ENCODE measurements around the gene SVIL. TPM values are rescaled to one million over a fixed set of nuclear protein-coding genes. Genes with fewer than 3 reads are reported as not detected.
A peak's percentile ranks its signal among the peaks of the same experiment; 100 is the strongest.
"Not testable (repeated sequence)": the region's sequence is repeated elsewhere in the genome, so short reads cannot be mapped to it uniquely, and the experiment has no call there.

The SVIL gene
- total RNA-seq, 4 donors from 2014 or later: 585 to 1,262 (median 942) TPM

DNA sequence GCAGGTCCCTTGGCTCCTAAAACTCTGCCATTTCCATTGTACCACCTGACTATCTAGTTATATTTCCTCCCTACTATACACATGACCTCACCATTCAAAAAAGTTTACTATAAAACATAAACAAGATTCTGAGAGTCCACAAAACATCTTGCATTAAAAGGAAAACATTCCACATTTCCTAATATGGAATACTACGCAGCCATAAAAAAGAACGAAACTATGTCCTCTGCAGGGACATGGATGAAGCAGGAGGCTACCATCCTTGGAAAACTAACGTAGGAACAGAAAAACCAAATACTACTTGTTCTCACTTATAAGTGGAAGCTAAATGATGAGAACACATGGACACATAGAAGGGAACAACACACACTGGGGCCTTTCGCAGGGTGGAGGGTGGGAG lies 48.3 kb downstream of the SVIL start:
- Histone ChIP-seq H3K27ac (peak overlapping the region; percentile 66 to 81 (median 74)), H3K4me1 (peaks cover 18 to 99% (median 32%) of the 10 kb centered on the region in 3 donors)

DNA sequence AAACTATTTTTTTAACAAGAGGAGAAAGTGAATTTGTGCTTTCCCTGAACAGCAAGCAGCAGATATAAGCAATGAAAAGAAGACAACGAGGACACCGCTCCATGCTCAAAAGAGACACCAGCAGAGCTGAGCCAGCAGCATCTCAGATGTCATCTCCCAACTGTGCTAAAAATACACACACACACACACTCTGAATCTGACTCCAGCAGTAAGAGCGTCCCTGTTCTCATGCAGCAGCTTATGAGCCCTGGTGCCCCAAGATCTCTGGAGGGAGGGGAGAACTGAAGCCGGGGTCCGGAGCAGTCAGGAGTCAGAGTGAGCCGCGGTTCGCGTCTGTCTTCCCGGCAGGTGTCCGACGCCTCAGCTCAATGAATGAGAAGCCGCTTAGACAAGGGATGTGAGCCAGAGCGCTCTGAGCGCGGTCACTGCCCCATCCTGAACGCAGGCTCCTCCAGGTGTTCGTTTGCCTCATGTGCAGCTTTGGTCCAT lies 49.2 kb downstream of the SVIL start:
- ATAC-seq: no peak
- Histone ChIP-seq H3K4me3 (no peak overlapping the region), H3K4me1 (peaks cover 15 to 99% (median 31%) of the 10 kb centered on the region in 3 donors), H3K27ac (peak overlapping the region; percentile 31 to 81 (median 74)), H3K36me3 (no peaks in the 10 kb centered on the region), H3K27me3 (no peaks in the 10 kb centered on the region), H3K9me3 (no peaks in the 10 kb centered on the region)
- TF ChIP-seq, protein P1, sequence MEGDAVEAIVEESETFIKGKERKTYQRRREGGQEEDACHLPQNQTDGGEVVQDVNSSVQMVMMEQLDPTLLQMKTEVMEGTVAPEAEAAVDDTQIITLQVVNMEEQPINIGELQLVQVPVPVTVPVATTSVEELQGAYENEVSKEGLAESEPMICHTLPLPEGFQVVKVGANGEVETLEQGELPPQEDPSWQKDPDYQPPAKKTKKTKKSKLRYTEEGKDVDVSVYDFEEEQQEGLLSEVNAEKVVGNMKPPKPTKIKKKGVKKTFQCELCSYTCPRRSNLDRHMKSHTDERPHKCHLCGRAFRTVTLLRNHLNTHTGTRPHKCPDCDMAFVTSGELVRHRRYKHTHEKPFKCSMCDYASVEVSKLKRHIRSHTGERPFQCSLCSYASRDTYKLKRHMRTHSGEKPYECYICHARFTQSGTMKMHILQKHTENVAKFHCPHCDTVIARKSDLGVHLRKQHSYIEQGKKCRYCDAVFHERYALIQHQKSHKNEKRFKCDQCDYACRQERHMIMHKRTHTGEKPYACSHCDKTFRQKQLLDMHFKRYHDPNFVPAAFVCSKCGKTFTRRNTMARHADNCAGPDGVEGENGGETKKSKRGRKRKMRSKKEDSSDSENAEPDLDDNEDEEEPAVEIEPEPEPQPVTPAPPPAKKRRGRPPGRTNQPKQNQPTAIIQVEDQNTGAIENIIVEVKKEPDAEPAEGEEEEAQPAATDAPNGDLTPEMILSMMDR (IDR thresholded peaks at IDR 0.05): peak in 1 of 4 experiments; percentile 24
- no peak for TF ChIP-seq POLR2A (IDR thresholded peaks at IDR 0.05)
- WGBS, 2 donors (ENCODE audit: low coverage in 1 of 2): 40 to 55% methylated on average over 2 to 8 of the region's 18 CpGs

More for the DNA sequence above, 48.3 kb downstream of the SVIL start:
- 60 to 87% methylated on average over 3 to 4 of the region's 4 CpGs for WGBS, 2 donors (ENCODE audit: low coverage in 1 of 2)
- no peak for TF ChIP-seq POLR2A (IDR thresholded peaks at IDR 0.05)
- no peak for ATAC-seq
- H3K36me3 ChIP-seq: no peaks in the 10 kb centered on the region
- no peaks in the 10 kb centered on the region for H3K27me3 ChIP-seq
- no peak overlapping the region for H3K4me3 ChIP-seq
- no peaks in the 10 kb centered on the region for H3K9me3 ChIP-seq

DNA sequence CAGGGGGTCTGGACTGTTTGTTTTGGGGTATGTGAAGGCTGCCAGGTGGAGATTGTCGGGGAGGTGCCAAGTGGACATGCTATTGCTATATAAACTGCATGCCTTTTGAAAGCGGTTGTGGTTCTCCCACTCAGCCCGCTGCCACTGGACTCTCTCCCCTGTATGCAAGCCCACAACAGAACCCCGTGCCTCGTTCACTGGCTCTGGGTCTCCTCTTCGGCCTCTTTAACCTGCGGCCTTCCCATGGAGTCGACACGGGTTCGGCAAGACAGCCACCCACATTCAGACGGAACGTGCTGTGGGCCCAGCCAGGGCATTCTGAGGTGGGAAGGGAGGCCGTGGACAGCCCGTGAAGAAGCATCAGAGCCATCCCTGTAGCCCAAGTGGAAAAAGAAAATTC lies 50.3 kb downstream of the SVIL start:
- Histone ChIP-seq H3K27ac (peak overlapping the region in 3 of 4 donors; percentile 70 to 81 (median 77)), H3K4me3 (no peak overlapping the region), H3K36me3 (peaks cover 0 to 4% of the 10 kb centered on the region in 2 donors), H3K27me3 (no peaks in the 10 kb centered on the region), H3K9me3 (no peaks in the 10 kb centered on the region), H3K4me1 (peaks cover 11 to 99% (median 25%) of the 10 kb centered on the region in 3 donors)
- no peak for ATAC-seq
- TF ChIP-seq, protein P1 (IDR thresholded peaks at IDR 0.05): no peak
- TF ChIP-seq POLR2AphosphoS5 (IDR thresholded peaks at IDR 0.05) (no peak), POLR2A (IDR thresholded peaks at IDR 0.05) (no peak), EP300 (IDR thresholded peaks at IDR 0.05) (no peak)
- WGBS, 2 donors (ENCODE audit: low coverage in 1 of 2): 73% methylated on average over 3 of the region's 14 CpGs; no CpG with 5 or more reads in 1 of the 2 donors

DNA sequence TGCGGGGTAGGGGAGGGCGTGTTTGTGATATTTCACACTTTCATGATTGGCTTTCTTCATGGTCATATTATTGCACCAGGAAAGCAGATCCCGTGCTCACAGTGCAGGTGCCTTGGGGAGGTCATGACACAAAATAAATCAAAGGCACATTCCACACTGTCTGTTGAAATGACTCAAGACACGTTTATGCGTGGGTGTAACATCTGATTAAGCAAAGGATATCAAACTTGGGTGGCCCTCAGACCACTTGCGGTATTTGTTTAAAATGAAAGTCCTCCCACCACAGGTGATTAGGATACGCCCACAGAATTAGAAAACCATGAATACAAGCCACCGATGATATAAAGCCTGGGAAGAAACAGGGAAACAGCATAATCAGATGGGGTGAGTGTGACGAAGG lies 51.1 kb downstream of the SVIL start:
- ATAC-seq: no peak
- no peak for TF ChIP-seq EP300 (IDR thresholded peaks at IDR 0.05)
- TF ChIP-seq, protein P1 (IDR thresholded peaks at IDR 0.05): no peak
- no peak for TF ChIP-seq POLR2AphosphoS5 (IDR thresholded peaks at IDR 0.05)
- TF ChIP-seq POLR2A (IDR thresholded peaks at IDR 0.05): no peak
- H3K27me3 ChIP-seq: no peaks in the 10 kb centered on the region
- H3K36me3 ChIP-seq: peaks cover 0 to 10% of the 10 kb centered on the region in 2 donors
- H3K4me3 ChIP-seq: no peak overlapping the region
- no peaks in the 10 kb centered on the region for H3K9me3 ChIP-seq
- peaks cover 9 to 95% (median 17%) of the 10 kb centered on the region in 3 donors for H3K4me1 ChIP-seq
- 48 to 89% methylated on average over 3 to 7 of the region's 9 CpGs for WGBS, 2 donors (ENCODE audit: low coverage in 1 of 2)
- peak overlapping the region; percentile 8 to 81 (median 74) for H3K27ac ChIP-seq

DNA sequence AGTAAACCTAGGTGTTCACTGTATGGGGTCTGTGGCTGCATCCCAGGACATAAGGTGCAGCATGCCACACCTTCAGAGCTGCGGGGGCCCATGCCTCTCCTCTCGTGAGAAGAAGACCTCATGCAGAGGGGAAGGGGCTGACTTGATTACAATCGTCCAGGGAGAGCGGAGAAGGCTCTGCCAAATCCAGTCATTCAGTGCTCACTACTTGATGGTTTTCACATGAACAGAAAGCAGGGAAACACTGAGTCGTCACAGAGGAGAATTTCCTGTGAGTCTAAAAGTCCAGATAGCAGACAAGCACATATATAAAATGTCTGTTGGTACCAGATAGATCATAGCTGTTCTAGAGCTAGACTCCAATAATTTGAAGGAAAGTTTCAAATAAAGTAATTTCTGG lies 52.0 kb downstream of the SVIL start:
- not testable (repeated sequence) for ATAC-seq, H3K36me3 ChIP-seq, H3K9me3 ChIP-seq, H3K27me3 ChIP-seq, H3K4me3 ChIP-seq
- 29 to 83% methylated on average over 2 to 4 of the region's 5 CpGs for WGBS, 2 donors (ENCODE audit: low coverage in 1 of 2)
- Histone ChIP-seq H3K4me1 (peaks cover 5 to 86% (median 15%) of the 10 kb centered on the region in 3 donors), H3K27ac (peak overlapping the region in 3 of 4 donors; percentile 24 to 81 (median 70))

DNA sequence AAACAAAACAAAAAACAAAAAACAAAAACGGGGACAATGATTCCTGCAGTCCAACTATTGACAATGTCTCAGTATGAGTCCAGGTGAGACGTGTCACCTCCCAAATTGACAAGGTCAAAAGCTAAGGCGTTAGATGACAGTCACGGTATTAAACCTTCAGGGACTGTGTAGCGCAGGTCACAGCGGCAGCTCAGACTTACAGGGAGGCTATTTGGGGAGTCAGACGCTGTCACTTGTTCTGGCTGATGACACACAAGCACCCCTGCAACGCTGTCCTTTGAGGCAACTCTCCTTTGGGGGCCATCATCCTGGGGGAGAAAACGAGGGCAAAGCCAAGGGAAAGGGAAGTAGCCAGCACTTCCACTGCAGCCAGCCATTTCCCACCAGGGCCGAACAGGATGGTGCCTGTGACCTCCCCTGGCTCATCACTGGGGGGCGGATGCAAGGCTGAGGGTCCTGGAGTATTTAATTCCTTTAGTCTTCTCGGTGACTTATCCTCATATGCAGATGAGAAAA lies 55.3 kb downstream of the SVIL start:
- no peak for ATAC-seq
- Histone ChIP-seq H3K4me3 (no peak overlapping the region), H3K9me3 (no peaks in the 10 kb centered on the region), H3K4me1 (peaks cover 0 to 63% (median 6%) of the 10 kb centered on the region in 3 donors), H3K36me3 (peaks cover 0 to 10% of the 10 kb centered on the region in 2 donors), H3K27me3 (no peaks in the 10 kb centered on the region), H3K27ac (peak overlapping the region in 3 of 4 donors; percentile 0 to 46 (median 4))
- 89% methylated on average over 12 of the region's 12 CpGs; no CpG with 5 or more reads in 1 of the 2 donors for WGBS, 2 donors (ENCODE audit: low coverage in 1 of 2)
- no peak for TF ChIP-seq EP300 (IDR thresholded peaks at IDR 0.05)
- TF ChIP-seq POLR2AphosphoS5 (IDR thresholded peaks at IDR 0.05): no peak
- TF ChIP-seq POLR2A (IDR thresholded peaks at IDR 0.05): no peak
- TF ChIP-seq, protein P1 (IDR thresholded peaks at IDR 0.05): no peak
